Esophagus muscularis mucosa (tissue), 4 donors: ENCODE results near the gene MRPL18.

ENCODE experiments used
- EP300 ChIP-seq: sonication (generic); formaldehyde crosslinking; IDR thresholded peaks from one replicate; pipeline ENCODE4 v1.6.1; 2017; ENCODE audit warnings: antibody characterized with exemption
- POLR2A ChIP-seq: fragments of 450-650 bp; IDR thresholded peaks from one replicate; pipeline ENCODE4 v1.6.1; 2017; ENCODE audit warnings: antibody characterized with exemption, moderate library complexity, mild to moderate bottlenecking, low read depth
- POLR2AphosphoS5 ChIP-seq, 2 donors: sonication (generic); formaldehyde crosslinking; IDR thresholded peaks; one replicate each; pipeline ENCODE4 v1.6.1; 2017; ENCODE audit warnings: antibody characterized with exemption in 2 of 2
- TF ChIP-seq, protein P1 (sequence below), 3 experiments: fragments of 200-600 bp in 2 of 3; fragments of 450-650 bp in 1 of 3; sonication (generic) in 2 of 3; IDR thresholded peaks; one replicate each; pipeline ENCODE4 v1.5.1; 2017 to 2019; ENCODE audit warnings: antibody characterized with exemption in 3 of 3, mild to moderate bottlenecking in 2 of 3, moderate library complexity in 1 of 3

- TF ChIP-seq EP300 (no peak), POLR2A (no peak), POLR2AphosphoS5 (IDR thresholded peaks at IDR 0.05) (no peak)
- TF ChIP-seq, protein P1, sequence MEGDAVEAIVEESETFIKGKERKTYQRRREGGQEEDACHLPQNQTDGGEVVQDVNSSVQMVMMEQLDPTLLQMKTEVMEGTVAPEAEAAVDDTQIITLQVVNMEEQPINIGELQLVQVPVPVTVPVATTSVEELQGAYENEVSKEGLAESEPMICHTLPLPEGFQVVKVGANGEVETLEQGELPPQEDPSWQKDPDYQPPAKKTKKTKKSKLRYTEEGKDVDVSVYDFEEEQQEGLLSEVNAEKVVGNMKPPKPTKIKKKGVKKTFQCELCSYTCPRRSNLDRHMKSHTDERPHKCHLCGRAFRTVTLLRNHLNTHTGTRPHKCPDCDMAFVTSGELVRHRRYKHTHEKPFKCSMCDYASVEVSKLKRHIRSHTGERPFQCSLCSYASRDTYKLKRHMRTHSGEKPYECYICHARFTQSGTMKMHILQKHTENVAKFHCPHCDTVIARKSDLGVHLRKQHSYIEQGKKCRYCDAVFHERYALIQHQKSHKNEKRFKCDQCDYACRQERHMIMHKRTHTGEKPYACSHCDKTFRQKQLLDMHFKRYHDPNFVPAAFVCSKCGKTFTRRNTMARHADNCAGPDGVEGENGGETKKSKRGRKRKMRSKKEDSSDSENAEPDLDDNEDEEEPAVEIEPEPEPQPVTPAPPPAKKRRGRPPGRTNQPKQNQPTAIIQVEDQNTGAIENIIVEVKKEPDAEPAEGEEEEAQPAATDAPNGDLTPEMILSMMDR (IDR thresholded peaks at IDR 0.05), result no peak
These were observed 48.1 kb upstream of the MRPL18 start for GRCh38 chr6:159742165-159742564.
